Measurements from ENCODE around the gene AGPS. TPM values are rescaled to one million over a fixed set of nuclear protein-coding genes. Genes with fewer than 3 reads are reported as not detected.
A peak's percentile ranks its signal among the peaks of the same experiment; 100 is the strongest.

The AGPS gene
- total and polyA plus RNA-seq, 9 of the 15 experiments (the other 6 are each of a cell fraction or from before 2014, with no cell fraction given), result 15.5 to 211 (median 63.1) TPM

GRCh38 chr2:177393203-177393755 lies 706 bp downstream of the AGPS start:
- 1% methylated on average over 8 of the region's 8 CpGs for WGBS (ENCODE audit: insufficient coverage, low coverage, missing lambda C conversion rate)
- FAIRE-seq (peak; percentile 48), ATAC-seq (peak; percentile 14), DNase-seq (ENCODE audit: extremely low read depth in 1 of 4, low spot score in 3 of 4) (peak in 2 of 4 experiments; percentile 30 to 41)
- Histone ChIP-seq H3K4me2 (ENCODE audit: insufficient read depth, low read length) (peak overlapping the region; percentile 99), H3K9me1 (ENCODE audit: control insufficient read depth, insufficient read depth, low read length) (no peaks in the 10 kb centered on the region), H4K20me1 (replicated peaks; ENCODE audit: control insufficient read depth, insufficient read depth, low read length) (0 out of 2 replicates have a peak, but pooled peaks cover 6% of the 10 kb centered on the region), H3K79me2 (ENCODE audit: control insufficient read depth, insufficient read depth, low read length) (peaks cover 94% of the 10 kb centered on the region), H2AFZ (ENCODE audit: low read depth, low read length) (peak overlapping the region; percentile 99), H3K4me3 (peak overlapping the region; percentile 90), H3K4me1 (replicated peaks in 1 of 2; ENCODE audit: control insufficient read depth in 2 of 2, insufficient read depth in 2 of 2, low read length in 2 of 2) (peaks cover 9 to 46% of the 10 kb centered on the region in 2 experiments), H3K27ac (ENCODE audit: extremely low read depth, low read depth, low read length) (peak overlapping the region; percentile 91), H3K27me3 (ENCODE audit: control insufficient read depth in 2 of 2, insufficient read depth in 2 of 2, low read length in 2 of 2) (no peaks in the 10 kb centered on the region), H3K9me3 (replicated peaks; ENCODE audit: control insufficient read depth, insufficient read depth, low read depth, low read length) (no peaks in the 10 kb centered on the region), H3K36me3 (ENCODE audit: control insufficient read depth, insufficient read depth, low read length) (peaks cover 27% of the 10 kb centered on the region), H3K9ac (ENCODE audit: insufficient read depth in 1 of 2, low read depth in 2 of 2, low read length in 2 of 2) (peak overlapping the region; percentile 90 to 99)
- POLR2A ChIA-PET, result interaction anchor here (0.6 to 3.8 kb wide), 16 partner anchors 8 to 1374 kb away, joined by 3 to 43 read pairs (median 5); partner anchors contain the start of genes HNRNPA3 and NFE2L2
- intact Hi-C loops (cut with micrococcal nuclease) (loop anchor here (5.0 kb wide), 1 partner anchor 126 kb away; no protein-coding TSS in a partner anchor), in situ Hi-C loops (cut with MboI) (no loop called here)
- CTCF ChIA-PET (ENCODE audit: low intra/inter-chr PET ratio), result interaction anchor here (0.7 kb wide), 1 partner anchor 1121 kb away, joined by 3 read pairs; no protein-coding TSS in a partner anchor
- BruUV-seq (replicated peaks), result TSS peak; percentile 61
- TF ChIP-seq MIER1 (IDR thresholded peaks at IDR 0.05; ENCODE audit: low read depth), result no peak
- no peak for TF ChIP-seq DNMT1 (IDR thresholded peaks at IDR 0.05)
- no peak for TF ChIP-seq ZNF668 (CRISPR knock-in tag; IDR thresholded peaks at IDR 0.05)
- no peak for TF ChIP-seq HDAC8 (tag; IDR thresholded peaks at IDR 0.05)
- peak; percentile 3; the same call in 1 of the 2 replicates for TF ChIP-seq E2F4 (CRISPR knock-in tag; IDR thresholded peaks at IDR 0.05; ENCODE audit: low read depth)
- TF ChIP-seq TRIM28 (IDR thresholded peaks at IDR 0.05), result 0 out of 2 replicates have a peak, but pooled peaks have one; percentile 5
- peak; percentile 7 for TF ChIP-seq ZNF146 (CRISPR knock-in tag; IDR thresholded peaks at IDR 0.05; ENCODE audit: unreplicated experiment)
- no peak for TF ChIP-seq TAF1 (IDR thresholded peaks at IDR 0.05; ENCODE audit: control insufficient read depth, extremely low read depth, insufficient read depth, low read length, severe bottlenecking)
- TF ChIP-seq RHOXF2B (CRISPR knock-in tag; conservative IDR thresholded peaks at IDR 0.05), result no peak
- no peak for TF ChIP-seq SMAD1 (IDR thresholded peaks at IDR 0.05; ENCODE audit: low read depth, low read length, partially characterized antibody)
- no peak for TF ChIP-seq RFX7 (CRISPR knock-in tag; IDR thresholded peaks at IDR 0.05)
- TF ChIP-seq HOXB6 (CRISPR knock-in tag; IDR thresholded peaks at IDR 0.05; ENCODE audit: borderline replicate concordance), result no peak
- TF ChIP-seq SMARCA4 (IDR thresholded peaks at IDR 0.05), result 0 out of 2 replicates have a peak, but pooled peaks have one; percentile 23
- TF ChIP-seq HMBOX1 (IDR thresholded peaks at IDR 0.05), result peak; percentile 73
- no peak for TF ChIP-seq TCF7 (IDR thresholded peaks at IDR 0.05; ENCODE audit: borderline replicate concordance)
- peak; percentile 58; the same call in 1 of the 2 replicates for TF ChIP-seq ARID2 (IDR thresholded peaks at IDR 0.05)
- TF ChIP-seq PHB2 (IDR thresholded peaks at IDR 0.05; ENCODE audit: low read depth), result no peak
- TF ChIP-seq ZNF316 (IDR thresholded peaks at IDR 0.05), result peak; percentile 24
- TF ChIP-seq ZNF518B (CRISPR knock-in tag; IDR thresholded peaks at IDR 0.05), result 0 out of 2 replicates have a peak, but pooled peaks have one; percentile 15
